Activated T-helper 17 cell treated with anti-CD3 and anti-CD28 coated beads, Interleukin-2, amount 50 U/mL, for 72 hours (primary cell): ENCODE data around the gene DPP10. TPM values are rescaled to one million over a fixed set of nuclear protein-coding genes. Genes with fewer than 3 reads are reported as not detected.

Experiments
- ATAC-seq: fragments of 150-1000 bp; cut with Tn5 transposase; replicated peaks from 2 replicates; pipeline ENCODE4 v1.10.0; 2021; ENCODE audit warnings: mild to moderate bottlenecking, moderate library complexity
- H3K27ac Mint-ChIP-seq: one replicate; pipeline ENCODE4 v1.8.0; 2022; ENCODE audit warnings: mixed read lengths
- H3K27me3 Mint-ChIP-seq: one replicate; pipeline ENCODE4 v1.8.0; 2022; ENCODE audit warnings: mixed read lengths
- H3K36me3 Mint-ChIP-seq: one replicate; pipeline ENCODE4 v1.8.0; 2022; ENCODE audit warnings: low read depth, mild to moderate bottlenecking, mixed read lengths
- H3K4me1 Mint-ChIP-seq: one replicate; pipeline ENCODE4 v1.8.0; 2022; ENCODE audit warnings: mixed read lengths
- H3K4me3 Mint-ChIP-seq: one replicate; pipeline ENCODE4 v1.8.0; 2022; ENCODE audit warnings: mild to moderate bottlenecking, mixed read lengths
- H3K9me3 Mint-ChIP-seq: one replicate; pipeline ENCODE4 v1.8.0; 2022; ENCODE audit warnings: mixed read lengths
- total RNA-seq, 2 donors: library from RNA; stranded (reverse); gene quantifications; one replicate each; pipeline ENCODE4 v1.2.3, GENCODE V29; 2022

DPP10 gene
- total RNA-seq, 2 donors from 2014 or later: not detected

GRCh38 chr2:115838539-115838938, 1396.1 kb downstream of the DPP10 start:
- Mint-ChIP-seq H3K4me3 (no peak overlapping the region), H3K4me1 (no peaks in the 10 kb centered on the region), H3K27me3 (no peaks in the 10 kb centered on the region), H3K27ac (no peak overlapping the region), H3K36me3 (no peaks in the 10 kb centered on the region), H3K9me3 (peaks cover 3% of the 10 kb centered on the region)
- no peak for ATAC-seq

DNA sequence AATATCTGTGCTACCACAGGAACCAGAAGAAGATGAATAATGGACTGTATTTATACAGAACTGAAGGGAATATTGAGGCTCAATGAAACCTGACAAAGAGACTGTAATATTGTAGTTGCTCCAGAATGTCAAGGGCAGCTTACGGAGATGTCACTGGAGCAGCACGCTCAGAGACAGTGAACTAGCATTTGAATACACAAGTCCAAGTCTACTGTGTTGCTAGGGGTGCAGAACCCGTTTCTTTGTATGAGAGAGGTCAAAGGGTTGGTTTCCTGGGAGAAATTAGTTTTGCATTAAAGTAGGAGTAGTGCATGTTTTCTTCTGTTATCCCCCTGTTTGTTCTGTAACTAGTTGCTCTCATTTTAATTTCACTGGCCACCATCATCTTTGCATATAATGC, 1399.9 kb downstream of the DPP10 start:
- no peak for ATAC-seq
- no peak overlapping the region for H3K4me3 Mint-ChIP-seq
- no peaks in the 10 kb centered on the region for H3K27me3 Mint-ChIP-seq
- H3K27ac Mint-ChIP-seq: no peak overlapping the region
- no peaks in the 10 kb centered on the region for H3K9me3 Mint-ChIP-seq
- no peaks in the 10 kb centered on the region for H3K4me1 Mint-ChIP-seq
- H3K36me3 Mint-ChIP-seq: no peaks in the 10 kb centered on the region

DNA sequence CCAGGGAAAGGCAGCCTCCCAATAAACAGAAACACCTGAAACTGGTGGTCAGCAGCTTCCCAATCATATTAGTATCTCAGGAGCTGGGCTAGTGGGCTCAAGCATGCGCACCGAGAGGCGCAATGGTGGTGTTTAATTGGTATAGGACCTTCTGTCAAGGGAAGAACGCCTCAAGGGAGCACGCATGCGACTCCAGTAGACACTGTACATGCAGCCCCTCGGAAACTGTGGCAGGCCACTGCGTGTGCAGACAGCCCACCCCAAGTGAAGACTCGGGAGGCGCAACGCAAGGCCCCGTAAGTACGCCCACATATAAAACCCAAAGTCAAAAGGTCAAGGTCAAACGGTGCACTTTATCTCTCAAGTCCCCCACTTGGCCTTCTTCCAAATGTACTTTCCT, 1405.8 kb downstream of the DPP10 start:
- Mint-ChIP-seq H3K27me3 (no peaks in the 10 kb centered on the region), H3K9me3 (peaks cover 6% of the 10 kb centered on the region), H3K4me1 (no peaks in the 10 kb centered on the region), H3K4me3 (no peak overlapping the region), H3K36me3 (no peaks in the 10 kb centered on the region), H3K27ac (no peak overlapping the region)
- ATAC-seq: no peak

GRCh38 chr2:115867024-115867423, 1424.6 kb downstream of the DPP10 start:
- Mint-ChIP-seq H3K27ac (no peak overlapping the region), H3K4me3 (no peak overlapping the region), H3K4me1 (no peaks in the 10 kb centered on the region), H3K9me3 (peaks cover 1% of the 10 kb centered on the region), H3K36me3 (no peaks in the 10 kb centered on the region), H3K27me3 (no peaks in the 10 kb centered on the region)
- ATAC-seq: no peak

- Mint-ChIP-seq H3K27me3 (no peaks in the 10 kb centered on the region), H3K4me3 (no peak overlapping the region), H3K9me3 (peaks cover 19% of the 10 kb centered on the region), H3K36me3 (no peaks in the 10 kb centered on the region), H3K4me1 (no peaks in the 10 kb centered on the region), H3K27ac (no peak overlapping the region)
- ATAC-seq: no peak
Observed at GRCh38 chr2:115874427-115874826, 1432.0 kb downstream of the DPP10 start.

DNA sequence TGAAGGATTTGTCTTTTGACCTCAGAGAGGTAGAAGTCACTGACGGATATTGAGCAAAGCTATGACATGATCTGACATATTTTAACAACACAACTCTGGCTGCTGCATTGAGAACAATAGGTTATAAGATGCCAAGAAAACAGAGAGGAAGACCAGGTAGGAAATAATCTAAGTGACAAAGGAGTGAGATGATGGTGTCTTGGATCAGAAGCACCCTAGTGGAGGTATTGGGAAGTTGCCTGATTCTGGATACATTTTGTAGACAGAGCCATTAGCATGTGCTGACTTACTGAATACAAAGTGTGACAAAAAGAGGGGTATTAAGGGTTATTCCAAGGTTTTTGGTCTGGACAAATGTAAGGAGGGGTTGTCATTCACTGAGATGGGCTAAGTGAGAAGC, 1438.1 kb downstream of the DPP10 start:
- Mint-ChIP-seq H3K9me3 (peaks cover 25% of the 10 kb centered on the region), H3K27me3 (no peaks in the 10 kb centered on the region), H3K27ac (no peak overlapping the region), H3K4me1 (no peaks in the 10 kb centered on the region), H3K4me3 (no peak overlapping the region), H3K36me3 (no peaks in the 10 kb centered on the region)
- no peak for ATAC-seq

- Mint-ChIP-seq H3K27ac (no peak overlapping the region), H3K4me1 (no peaks in the 10 kb centered on the region), H3K9me3 (peaks cover 16% of the 10 kb centered on the region), H3K36me3 (no peaks in the 10 kb centered on the region), H3K4me3 (no peak overlapping the region), H3K27me3 (no peaks in the 10 kb centered on the region)
- ATAC-seq: no peak
Observed at GRCh38 chr2:115887209-115887776, 1444.9 kb downstream of the DPP10 start.
